Esophagus muscularis mucosa (tissue), 3 donors: ENCODE results near the gene PACRG.

Experiments
- EP300 ChIP-seq: sonication (generic); formaldehyde crosslinking; IDR thresholded peaks from one replicate; pipeline ENCODE4 v1.6.1; 2017; ENCODE audit warnings: antibody characterized with exemption
- POLR2AphosphoS5 ChIP-seq, 2 donors: sonication (generic); formaldehyde crosslinking; IDR thresholded peaks; one replicate each; pipeline ENCODE4 v1.6.1; 2017; ENCODE audit warnings: antibody characterized with exemption in 2 of 2

- TF ChIP-seq EP300 (no peak), POLR2AphosphoS5 (IDR thresholded peaks at IDR 0.05) (no peak)
Observed at GRCh38 chr6:163209005-163209404, 481.2 kb downstream of the PACRG start.
